ENCODE results near the gene ATAD2B.
A peak's percentile ranks its signal among the peaks of the same experiment; 100 is the strongest.

Gene ATAD2B

DNA sequence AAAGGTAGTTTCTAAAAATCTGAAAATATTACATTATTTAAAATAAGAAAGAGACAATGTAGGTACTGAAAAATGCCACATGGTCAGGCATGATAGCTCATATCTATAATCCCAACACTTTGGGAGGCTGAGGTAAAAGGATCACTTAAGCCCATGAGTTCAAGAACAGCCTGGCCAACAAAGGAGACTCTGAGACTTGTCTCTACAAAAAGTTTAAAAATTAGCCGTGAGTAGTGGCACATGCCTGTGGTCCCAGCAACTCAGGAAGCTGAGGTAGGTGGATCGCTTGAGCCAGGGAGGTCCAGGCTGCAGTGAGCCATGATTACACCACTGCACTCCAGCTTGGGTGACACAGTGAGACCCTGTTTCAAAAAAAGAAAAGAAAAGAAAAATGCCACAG, 21.8 kb downstream of the ATAD2B start:
- DNase-seq: no peak

DNA sequence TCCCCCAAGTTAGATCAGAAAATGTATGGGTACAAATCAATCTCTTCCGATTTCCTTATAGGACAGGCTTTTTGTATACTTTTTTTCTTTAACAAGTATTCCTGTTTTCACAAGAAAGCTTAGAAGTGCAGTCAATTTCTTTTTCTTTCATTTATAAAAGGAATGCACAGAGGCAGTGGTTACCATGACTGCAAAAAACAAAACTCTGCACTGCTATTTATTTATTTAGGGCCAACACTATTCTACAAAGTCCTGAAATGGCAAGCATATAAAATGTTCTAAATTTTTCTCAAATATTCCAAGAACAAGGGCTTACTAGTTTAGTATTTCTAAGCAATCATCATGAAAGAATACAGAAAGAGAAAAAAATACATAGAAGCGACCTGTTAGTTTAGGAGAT, 22.2 kb downstream of the ATAD2B start:
- DNase-seq: peak; percentile 13

DNA sequence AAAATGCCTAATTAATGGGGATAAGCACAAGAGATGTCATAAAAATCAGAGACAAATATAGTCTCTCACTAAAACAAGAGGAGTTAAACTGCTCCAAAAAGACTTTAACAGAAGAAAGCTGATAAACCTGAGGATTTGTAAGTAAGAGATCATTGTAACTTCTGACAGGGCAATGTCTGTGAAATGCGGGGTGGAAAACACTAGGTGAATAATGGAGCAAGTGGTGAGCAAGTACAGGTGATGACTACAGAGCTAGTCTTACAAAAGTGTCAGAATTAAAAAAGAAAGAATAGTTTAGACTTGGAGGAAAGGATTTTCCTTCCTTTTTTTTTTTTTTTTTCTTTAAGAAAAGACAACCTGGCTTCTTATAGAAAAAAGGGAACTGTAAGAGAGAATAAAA, 22.7 kb downstream of the ATAD2B start:
- DNase-seq: no peak

DNA sequence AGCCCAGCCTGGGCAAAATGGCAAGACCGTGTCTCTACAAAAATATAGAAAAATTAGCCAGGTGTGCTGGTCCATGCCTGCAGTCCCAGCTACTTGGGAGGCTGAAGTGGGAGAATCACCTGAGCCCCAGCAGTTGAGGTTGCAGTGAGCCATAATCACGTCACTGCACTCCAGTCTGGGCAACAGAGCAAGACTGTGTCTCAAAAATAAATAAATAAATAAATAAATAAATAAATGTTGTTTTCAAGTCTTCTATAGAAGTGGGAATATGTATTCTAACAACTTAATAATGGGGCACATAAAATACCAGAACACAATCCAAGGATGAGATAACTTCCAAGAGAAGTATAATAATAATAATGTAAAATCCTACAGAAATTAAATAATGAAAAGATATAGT, 23.9 kb downstream of the ATAD2B start:
- DNase-seq: no peak

DNA sequence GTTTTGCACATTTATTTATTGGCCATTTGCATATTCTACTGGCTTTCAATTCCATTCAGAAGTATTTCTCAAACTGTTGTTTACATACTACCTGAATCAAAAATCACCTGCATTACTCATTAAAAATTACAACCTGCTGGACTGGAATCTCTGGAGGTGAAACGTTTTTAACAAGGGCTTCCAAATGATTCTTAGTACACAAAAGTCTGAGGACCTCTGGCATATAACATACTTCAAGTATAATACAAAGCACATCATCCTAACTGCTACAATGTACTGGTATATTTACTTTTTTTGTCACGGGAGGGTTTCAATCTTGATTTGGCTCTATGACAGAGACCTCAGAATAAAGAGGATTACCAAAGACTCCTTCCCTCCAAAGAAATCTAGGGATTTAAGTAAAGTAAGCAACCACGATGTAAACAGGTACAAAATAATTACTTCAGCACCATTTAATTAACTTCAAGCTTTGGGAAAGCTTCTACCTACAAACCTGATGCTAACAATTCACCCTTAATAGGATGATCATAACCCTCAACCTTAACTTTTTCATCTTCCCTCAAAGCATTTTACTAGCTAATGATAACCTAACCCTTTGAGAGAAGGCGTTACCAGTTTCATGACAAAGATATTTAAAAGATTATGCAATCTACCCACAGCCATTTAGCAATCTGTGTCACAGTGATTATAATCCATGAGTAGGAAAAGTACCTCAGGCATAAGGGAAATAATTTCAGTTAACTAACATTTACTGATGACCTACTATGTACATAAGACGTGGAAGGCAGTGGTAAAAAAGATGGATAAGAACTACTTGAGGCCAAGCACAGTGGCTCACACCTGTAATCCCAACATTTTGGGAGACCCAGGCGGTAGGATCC, 24.7 kb downstream of the ATAD2B start:
- DNase-seq: no peak

DNA sequence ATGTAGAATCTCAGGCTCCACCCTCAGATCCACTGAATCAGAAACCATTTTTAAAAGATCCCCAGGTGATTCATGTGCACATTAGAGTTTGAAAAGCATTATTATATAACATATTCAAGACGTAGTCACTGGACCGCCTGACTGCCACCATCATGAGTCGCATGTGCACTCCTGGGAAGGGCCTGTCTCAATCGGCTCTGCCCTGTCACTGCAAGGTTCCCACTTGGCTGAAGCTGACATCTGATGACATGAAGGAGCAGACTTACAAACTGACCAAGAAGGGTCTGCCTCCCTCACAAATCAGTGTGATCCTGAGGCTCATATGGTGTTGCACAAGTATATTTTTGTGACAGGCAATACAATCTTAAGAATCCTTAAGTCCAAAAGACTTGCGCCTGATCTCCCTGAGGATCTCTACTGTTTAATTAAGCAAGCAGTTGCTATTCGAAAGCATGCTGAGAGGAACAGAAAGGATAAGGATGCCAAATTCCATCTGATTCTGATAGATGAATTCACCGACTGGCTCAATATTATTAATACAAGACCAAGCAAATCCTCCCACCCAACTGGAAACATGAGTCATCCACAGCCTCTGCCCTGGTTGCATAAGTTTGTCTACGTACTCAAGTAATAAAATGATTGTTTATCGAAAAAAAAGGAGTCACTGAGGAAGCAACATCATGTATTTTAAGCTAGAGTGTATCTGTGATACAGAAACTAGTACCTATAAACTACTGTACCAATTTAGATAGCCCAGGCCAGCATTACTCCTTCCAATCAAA, 26.2 kb downstream of the ATAD2B start:
- peak; percentile 80 for DNase-seq

DNA sequence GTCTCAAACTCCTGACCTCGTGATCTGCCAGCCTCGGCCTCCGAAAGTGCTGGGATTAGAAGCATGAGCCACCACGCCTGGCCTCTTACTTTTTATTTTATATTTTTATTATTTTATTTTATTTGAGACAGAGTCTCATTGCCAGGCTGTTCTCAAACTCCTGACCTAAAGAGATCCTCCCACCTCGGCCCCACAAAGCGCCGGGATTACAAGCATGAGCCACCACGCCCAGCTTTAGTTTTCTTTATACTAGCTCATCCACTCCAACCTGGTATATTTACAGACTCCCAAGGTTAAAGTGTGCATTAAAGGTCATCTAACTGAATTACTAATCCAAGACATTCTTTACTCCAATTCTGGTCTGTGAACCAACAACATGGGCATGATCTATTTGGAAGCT, 26.8 kb downstream of the ATAD2B start:
- no peak for DNase-seq

DNA sequence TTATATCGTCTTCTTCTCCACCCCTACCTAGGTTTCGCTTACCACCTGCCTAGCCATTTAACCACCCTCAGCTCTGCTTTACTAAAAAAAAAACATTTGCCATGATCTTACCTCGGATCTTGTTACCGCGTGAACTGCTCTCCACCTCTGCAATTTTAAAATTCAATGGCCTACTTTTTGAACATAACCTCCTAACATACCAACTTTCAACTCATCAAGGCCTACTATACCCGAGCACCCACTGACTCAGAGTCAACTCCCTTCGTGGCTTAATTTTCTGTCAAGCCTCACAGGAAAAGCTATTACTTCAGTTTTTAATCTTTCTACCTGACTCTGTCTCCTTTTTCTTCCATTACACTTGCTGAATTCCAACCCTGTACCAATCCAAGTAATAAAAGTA, 55.7 kb downstream of the ATAD2B start:
- no peak for DNase-seq

DNA sequence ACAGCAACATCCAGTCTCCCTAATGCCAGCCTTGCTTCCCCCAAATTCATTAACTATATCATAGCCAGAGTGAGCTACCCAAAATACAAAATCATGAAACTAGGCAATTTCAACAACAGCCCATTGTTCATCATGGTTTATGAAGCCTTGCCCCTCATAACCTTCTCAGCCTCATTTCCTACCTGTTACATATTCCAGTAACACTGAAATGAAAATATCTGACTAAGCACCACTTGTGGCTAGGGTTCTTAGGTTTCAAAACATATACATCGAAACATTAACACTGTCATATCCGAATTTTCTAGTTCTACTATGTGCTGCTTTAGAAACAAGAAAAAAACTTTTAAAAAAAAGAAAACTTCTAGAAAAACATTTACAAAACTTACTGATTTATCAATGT, 59.5 kb downstream of the ATAD2B start:
- no peak for DNase-seq

DNA sequence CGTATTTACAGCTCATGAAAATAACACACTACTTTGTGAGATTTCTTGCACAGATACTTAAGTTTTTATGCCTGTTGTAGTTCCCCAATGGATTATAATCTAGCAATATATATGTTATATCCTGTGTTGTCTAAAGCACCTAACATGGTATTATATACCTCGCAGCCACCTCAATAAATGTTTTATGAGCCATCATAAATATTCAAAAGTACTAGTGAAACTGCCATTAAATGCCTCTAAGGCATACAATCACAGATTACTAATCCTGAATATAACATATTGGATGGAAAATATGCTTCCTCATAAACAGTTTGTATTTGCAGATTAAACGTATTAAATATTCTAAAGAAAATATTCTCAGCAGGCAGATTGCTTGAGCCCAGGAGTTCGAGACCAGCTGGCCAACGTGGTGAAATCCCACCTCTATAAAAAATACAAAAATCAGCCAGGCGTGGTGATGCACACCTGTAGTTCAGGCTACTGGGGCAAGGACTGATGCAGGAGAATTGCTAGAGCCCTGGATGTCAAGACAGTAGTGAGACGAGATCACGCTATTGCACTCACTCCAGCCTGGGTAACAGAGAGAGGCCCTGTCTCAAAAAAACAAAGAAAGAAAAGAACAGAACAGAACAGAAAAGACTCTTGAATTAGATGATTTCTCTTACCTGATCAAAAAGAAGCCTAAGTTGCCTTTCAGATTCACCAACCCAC, 64.1 kb downstream of the ATAD2B start:
- no peak for DNase-seq

DNA sequence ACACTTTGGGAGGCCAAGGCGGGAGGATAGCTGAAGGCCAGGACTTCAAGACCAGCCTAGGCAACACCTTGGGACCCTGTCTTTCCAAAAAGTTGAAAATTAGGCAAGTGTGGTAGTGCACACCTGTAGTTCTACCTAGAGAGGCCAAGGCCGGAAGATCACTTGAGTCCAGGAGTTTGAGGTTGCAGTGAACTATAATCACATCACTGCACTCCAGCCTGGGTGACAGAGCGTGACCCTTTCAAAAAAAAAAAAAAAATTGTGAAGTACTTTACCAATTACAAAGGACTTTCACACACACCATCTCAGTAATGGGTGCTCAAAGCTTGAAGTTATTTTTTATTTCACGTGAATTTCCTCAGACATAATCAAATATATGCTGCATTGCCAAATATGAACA, 65.0 kb downstream of the ATAD2B start:
- DNase-seq: no peak

DNA sequence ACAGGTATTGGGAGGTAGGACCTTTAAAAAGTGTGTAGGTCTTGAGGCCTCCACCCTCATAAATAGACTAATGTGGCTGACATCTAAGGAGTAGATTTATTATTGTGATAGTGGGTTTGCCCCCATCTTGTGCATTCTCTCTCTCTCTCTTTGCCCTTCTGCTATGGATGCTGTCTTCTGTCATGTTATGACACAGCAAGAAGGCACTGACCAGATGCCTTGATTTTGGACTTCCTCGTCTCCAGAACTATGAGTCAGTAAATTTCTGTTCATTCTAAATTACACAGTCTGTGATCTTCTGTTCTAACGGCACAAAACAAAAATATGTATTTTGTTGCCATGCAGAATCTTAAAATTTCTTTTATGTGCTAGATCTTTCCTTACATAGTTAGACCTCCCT, 66.9 kb downstream of the ATAD2B start:
- DNase-seq: no peak

DNA sequence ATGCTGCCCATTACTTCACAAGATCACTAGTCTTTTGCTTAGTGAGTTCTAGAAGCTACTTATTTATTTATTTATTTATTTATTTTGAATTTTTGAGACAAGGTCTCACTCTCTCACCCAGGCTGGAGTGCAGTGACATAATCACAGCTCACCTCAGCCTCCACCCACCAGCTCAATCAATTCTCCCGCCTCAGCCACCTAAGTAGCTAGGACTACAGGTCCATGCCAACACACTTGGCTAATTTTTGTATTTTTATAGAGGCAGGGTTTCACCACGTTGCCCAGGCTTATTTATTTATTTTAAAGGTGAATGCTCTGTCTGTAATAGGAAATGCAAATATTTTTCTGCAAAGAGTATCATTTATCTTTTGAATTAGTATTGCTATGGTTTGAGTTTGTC, 67.7 kb downstream of the ATAD2B start:
- no peak for DNase-seq

DNA sequence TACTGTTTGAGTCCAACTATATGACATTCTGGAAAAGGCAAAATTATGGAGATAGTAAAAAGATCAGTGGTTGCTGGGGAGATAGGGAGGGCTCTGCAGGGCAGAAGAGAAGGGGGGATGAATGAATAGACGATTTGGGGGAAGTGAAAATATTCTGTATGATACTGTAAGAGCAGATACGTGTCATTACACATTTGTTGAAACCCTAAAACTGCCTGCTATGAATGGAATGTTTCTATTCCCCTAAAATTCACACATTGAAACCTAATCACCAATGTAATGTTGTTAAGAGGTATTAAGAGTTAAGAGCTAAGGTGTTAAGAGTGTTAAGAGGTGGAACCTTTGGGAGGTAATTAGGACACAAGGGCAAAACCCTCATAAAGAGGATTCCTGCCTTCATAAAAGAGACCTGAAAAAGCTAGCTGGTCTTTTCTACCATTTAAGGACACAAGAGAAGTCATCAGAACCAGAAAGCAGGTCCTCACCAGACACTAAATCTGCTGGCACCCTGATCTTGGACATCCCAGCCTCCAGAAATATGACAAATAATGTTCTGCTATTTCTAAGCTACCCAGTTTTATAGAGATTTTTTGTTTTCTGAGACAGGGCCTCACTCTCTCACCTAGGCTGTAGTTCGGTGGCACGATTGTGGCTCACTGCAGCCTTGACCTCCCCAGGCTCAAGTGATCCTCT, 76.2 kb downstream of the ATAD2B start:
- DNase-seq: no peak

DNA sequence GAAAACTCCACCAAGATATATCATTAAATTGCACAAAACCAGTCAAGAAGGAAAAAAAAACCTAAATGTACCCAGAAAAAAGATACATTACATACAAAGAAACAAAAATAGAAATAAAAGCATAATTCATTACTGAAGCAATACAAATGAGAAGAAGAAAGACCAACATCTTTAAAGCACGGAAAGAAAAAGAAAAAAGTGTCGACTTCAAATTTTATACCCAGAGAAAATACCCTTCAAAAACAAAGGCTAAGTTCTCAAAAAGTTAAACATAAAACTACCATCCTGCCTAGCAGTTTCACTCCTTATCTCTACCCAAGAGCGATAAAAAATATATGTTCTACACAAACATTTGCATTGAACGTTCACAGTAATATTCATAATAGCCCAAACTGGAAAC, 82.0 kb downstream of the ATAD2B start:
- no peak for DNase-seq

DNA sequence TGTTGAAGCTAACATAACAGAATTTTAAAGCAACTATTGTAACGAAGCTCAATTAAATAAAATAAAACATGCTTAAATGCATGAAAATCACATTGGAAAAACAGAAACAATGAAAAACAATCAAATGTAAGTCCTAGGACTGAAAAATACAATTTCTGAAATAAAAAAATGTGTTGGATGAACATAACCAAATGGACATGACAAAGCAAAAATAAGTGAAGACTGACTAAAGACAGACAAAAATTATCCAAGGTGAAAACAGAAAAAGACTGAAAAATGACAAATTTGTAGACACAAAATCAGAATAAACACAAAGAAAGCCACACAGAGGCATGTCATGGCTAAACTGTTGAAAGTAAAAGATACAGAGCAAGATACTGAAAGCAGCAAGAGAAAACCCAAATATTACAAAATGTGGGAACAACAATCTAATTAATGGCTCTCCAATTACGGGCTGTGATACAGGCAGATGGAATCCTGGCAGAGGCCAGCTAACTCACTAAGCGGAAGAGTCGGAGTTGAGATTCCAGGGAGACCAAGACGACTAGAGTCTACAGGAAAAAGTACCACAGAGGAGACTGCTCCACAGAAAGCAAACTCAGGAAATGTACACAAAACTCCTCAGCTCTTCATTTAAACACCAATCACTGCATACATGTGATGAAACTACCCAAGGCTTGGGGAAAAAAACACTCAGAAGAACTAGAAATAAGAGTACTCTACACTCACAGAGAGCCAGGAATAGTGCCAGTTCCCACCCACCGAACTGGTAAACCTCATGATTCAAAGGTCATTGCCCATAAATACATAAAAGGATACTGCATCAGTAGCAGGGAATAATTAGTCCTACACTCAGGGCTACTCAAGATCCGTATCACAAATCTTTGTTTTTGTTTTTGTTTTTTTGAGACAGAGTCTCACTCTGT, 83.6 kb downstream of the ATAD2B start:
- no peak for DNase-seq

DNA sequence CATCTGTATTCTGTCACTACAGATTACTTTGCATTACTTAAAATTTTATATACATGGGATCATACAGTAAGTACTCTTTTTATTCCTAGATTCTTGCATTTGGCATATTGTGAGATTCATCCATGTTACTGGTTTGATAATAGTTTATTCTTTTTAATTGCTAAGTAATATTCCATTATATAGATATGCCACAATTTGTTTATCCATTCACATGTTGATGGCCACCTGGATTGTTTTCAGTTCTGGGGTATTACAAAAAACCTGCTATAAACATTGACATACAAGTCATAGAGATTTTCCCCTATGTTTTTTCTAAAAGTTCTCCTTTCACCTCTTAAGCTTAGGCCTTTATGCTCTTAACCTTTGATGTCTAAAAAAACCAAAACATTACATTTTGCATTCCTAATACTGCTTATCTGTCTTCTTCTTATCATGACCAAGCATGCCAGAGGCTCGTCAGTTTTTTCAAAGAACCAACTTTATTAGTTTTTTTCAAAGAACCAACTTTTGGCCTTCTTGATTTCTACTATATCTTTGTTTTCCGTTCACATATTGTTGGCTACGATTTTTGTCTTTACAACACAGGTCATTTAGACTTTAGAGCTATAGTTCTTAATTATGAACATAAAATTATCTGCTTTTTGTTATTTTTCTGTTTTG, 86.9 kb downstream of the ATAD2B start:
- no peak for DNase-seq

DNA sequence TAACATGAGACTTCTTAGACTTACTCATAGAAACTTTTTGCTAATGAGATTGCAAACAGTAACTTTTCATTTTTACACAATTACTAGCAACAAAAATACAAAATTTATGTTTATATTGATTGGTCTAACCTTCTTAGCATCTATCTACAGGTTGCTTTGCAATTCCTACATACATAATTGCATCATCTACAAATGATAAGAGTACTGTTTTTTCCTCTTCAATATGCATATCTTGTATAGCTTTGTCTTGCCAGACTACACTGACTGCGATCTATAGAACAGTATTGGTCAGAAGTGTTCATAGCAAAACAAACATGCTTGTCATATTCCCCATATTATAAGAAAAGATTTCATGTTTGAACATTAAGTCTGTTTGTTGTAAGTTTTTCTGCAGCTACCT, 87.9 kb downstream of the ATAD2B start:
- no peak for DNase-seq

DNA sequence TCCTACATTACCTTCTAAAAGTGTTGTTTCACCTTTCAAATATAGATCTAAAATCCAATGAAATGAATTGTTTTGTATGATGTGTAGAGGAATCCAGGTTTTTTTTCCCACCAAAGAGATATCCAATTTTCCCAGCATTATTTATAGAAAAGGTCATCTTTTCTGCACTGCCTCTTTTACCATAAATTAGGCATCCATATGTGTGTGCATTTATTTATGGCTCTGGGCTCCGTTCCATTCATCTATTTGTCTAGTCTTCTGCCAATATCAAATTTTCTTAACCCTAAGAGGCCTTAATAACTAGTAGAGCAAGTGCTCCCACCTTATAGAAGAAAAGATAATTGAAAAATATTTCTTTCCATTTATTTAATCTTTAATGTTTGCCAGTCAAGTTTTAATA, 88.3 kb downstream of the ATAD2B start:
- no peak for DNase-seq

DNA sequence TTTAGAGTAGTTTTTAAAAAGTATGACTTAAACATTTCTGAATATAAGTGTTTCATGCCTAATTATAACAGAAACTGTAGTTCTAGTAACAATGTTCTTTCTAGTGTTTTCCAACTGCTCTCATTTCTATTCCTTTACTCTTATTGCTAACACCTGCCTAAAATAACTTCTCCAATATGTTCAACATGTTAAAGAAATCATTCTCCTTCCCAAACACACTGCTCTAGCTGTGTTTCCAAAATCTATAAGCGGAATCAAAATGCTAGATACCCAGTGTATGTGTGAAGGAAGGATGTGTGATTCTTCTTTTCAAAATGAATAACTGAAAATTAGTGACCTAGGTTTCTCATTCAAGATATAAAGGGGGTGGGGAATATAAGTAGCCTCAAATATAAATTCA, 89.1 kb downstream of the ATAD2B start:
- no peak for DNase-seq

DNA sequence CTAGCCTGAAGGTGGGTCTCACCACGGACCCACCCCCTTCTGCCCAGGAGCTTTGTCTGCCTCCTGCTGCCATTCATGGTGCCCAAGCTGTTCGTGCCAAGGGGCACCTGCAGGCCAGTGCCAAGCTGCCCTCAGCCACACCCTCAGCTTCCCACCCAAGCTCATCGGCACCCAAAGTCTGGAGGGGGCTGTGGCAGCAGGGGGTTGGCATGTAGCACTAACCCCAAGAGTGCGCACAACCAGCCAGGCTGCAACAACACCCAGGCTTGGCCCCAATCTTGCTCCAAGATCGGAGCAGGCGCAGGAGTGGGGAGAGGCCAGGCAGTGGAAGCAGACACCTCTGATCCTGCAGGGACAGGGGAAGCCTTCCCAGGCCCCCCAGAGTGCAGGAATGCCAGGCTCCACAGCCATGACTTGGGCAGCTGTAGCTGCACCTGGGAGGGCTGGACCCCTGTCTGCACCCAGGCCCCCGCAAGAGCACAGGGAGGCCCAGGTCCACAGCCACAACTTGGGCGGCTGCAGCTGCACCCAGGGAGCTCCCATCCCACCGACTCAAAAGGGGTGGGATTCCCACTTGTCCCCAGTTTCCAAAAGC, 89.9 kb downstream of the ATAD2B start:
- DNase-seq: no peak

Measured in eye (tissue), 1 donor.